Stomach (tissue), 4 donors: ENCODE measurements around the gene TSEN54.

Source experiments
- EP300 ChIP-seq: sonication (generic); formaldehyde crosslinking; IDR thresholded peaks from one replicate; pipeline ENCODE4 v1.6.1; 2017; ENCODE audit warnings: antibody characterized with exemption
- POLR2A ChIP-seq, 4 donors: fragments of 450-650 bp; IDR thresholded peaks; one replicate each; pipeline ENCODE4 v1.6.1; 2016; ENCODE audit warnings: antibody characterized with exemption in 4 of 4, control low read depth in 2 of 4, mild to moderate bottlenecking in 1 of 4, moderate library complexity in 1 of 4
- POLR2AphosphoS5 ChIP-seq, 3 donors: sonication (generic); formaldehyde crosslinking; IDR thresholded peaks; one replicate each; pipeline ENCODE4 v1.6.1; 2016; ENCODE audit warnings: antibody characterized with exemption in 3 of 3
- TF ChIP-seq, protein P1 (sequence below), 7 experiments: fragments of 450-650 bp in 4 of 7; fragments of 200-600 bp in 3 of 7; sonication (generic) in 3 of 7; IDR thresholded peaks; one replicate each; pipeline ENCODE4 v1.5.1; 2016 to 2019; ENCODE audit warnings: antibody characterized with exemption in 7 of 7, control low read depth in 2 of 7, mild to moderate bottlenecking in 1 of 7

DNA sequence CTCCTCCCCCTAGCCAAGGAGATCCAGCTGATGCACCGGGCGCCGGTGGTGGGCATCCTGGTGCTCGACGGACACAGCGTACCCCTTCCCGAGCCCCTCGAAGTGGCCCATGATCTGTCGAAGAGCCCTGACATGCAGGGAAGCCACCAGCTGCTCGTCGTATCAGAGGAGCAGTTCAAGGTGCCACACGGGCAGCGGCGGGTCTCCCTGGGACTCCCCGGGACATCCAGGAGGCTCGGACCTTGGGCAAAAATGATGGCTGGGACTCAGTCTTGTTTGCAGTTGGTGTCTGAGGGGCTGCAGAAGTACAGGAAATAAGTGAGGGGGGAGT is 55.5 kb downstream of the TSEN54 start:
- TF ChIP-seq, protein P1, sequence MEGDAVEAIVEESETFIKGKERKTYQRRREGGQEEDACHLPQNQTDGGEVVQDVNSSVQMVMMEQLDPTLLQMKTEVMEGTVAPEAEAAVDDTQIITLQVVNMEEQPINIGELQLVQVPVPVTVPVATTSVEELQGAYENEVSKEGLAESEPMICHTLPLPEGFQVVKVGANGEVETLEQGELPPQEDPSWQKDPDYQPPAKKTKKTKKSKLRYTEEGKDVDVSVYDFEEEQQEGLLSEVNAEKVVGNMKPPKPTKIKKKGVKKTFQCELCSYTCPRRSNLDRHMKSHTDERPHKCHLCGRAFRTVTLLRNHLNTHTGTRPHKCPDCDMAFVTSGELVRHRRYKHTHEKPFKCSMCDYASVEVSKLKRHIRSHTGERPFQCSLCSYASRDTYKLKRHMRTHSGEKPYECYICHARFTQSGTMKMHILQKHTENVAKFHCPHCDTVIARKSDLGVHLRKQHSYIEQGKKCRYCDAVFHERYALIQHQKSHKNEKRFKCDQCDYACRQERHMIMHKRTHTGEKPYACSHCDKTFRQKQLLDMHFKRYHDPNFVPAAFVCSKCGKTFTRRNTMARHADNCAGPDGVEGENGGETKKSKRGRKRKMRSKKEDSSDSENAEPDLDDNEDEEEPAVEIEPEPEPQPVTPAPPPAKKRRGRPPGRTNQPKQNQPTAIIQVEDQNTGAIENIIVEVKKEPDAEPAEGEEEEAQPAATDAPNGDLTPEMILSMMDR (IDR thresholded peaks at IDR 0.05): no peak
- TF ChIP-seq POLR2A (IDR thresholded peaks at IDR 0.05): no peak
- no peak for TF ChIP-seq POLR2AphosphoS5 (IDR thresholded peaks at IDR 0.05)
- TF ChIP-seq EP300: no peak
